HepG2 (cell line): ENCODE data around the gene ARFGAP1. TPM values are rescaled to one million over a fixed set of nuclear protein-coding genes. Genes with fewer than 3 reads are reported as not detected.

Experiments used
- ATAC-seq: fragments of 200-7000 bp; cut with Tn5 transposase; 3 replicates; pipeline ENCODE4 v1.9.1; 2020; ENCODE audit warnings: mild to moderate bottlenecking, moderate library complexity
- BruUV-seq: library from RNA; stranded (reverse); fragments of 400-500 nt; replicated peaks from 2 replicates; lab custom pipeline; 2021; lab: Mats Ljungman, UMichigan
- CTCF ChIA-PET: fragments of 300-600 bp; formaldehyde crosslinking; extraction: SDS; loops from one replicate; lab custom pipeline; 2021; ENCODE audit warnings: low total read pairs, inconsistent platforms, low intra/inter-chr PET ratio; lab: Yijun Ruan, JAX
- POLR2A ChIA-PET: fragments of 350-600 bp; sonication (Branson Sonifier 250); formaldehyde crosslinking; loops from one replicate; lab custom pipeline; 2020; ENCODE audit warnings: antibody characterized with exemption, inconsistent platforms; lab: Yijun Ruan, JAX
- DNase-seq: peaks from one replicate; pipeline ENCODE4 v3.0.0-alpha.2; 2015; ENCODE audit warnings: low spot score
- FAIRE-seq: peaks from 3 replicates; lab custom pipeline; 2011; peaks lifted over from hg19 to GRCh38; lab: Jason Lieb, UNC
- H2AFZ ChIP-seq: one replicate; pipeline ENCODE4 v1.6.1; 2011; ENCODE audit warnings: low read length, inconsistent platforms
- H3K27ac ChIP-seq: fragments of 300-600 bp; 3 replicates; pipeline ENCODE4 v1.8.0; 2011; ENCODE audit warnings: mixed run types, mild to moderate bottlenecking, mixed read lengths, low read length, inconsistent platforms; ENCODE audit not compliant: insufficient read depth; ENCODE audit errors: extremely low read length
- H3K27me3 ChIP-seq, 2 experiments: fragments of 200-600 bp in 1 of 2; 2 replicates in 1 of 2; 3 replicates in 1 of 2; pipeline versions ENCODE4 v1.6.0 to v1.8.0; 2011; ENCODE audit warnings: low read length in 2 of 2, mild to moderate bottlenecking in 2 of 2, moderate library complexity in 2 of 2, inconsistent platforms in 1 of 2; ENCODE audit not compliant: insufficient read depth in 2 of 2, control insufficient read depth in 1 of 2
- H3K36me3 ChIP-seq, 2 experiments: fragments of 200-600 bp in 1 of 2; replicated peaks in 1 of 2; 2 replicates in 1 of 2; 3 replicates in 1 of 2; pipeline versions ENCODE4 v1.5.1 to v1.8.0; 2011; ENCODE audit warnings: low read length in 2 of 2, inconsistent platforms in 1 of 2; ENCODE audit not compliant: insufficient read depth in 2 of 2, control insufficient read depth in 1 of 2
- H3K4me1 ChIP-seq: 2 replicates; pipeline ENCODE4 v1.5.1; 2012; ENCODE audit warnings: low read length, inconsistent platforms; ENCODE audit not compliant: insufficient read depth
- H3K4me2 ChIP-seq: 2 replicates; pipeline ENCODE4 v1.6.0; 2011; ENCODE audit warnings: low read depth, low read length, inconsistent platforms
- H3K4me3 ChIP-seq, 3 experiments: fragments of 200-600 bp in 1 of 3; sonication (generic), shearing (Covaris generic) in 1 of 3; replicated peaks in 1 of 3; 2 replicates each; pipeline ENCODE4 v1.5.1; 2011 to 2016; ENCODE audit warnings: low read length in 3 of 3, inconsistent platforms in 2 of 3, low read depth in 2 of 3, mild to moderate bottlenecking in 2 of 3, control low read depth in 1 of 3, mixed read lengths in 1 of 3; ENCODE audit not compliant: insufficient read depth in 1 of 3
- H3K79me2 ChIP-seq: one replicate; pipeline ENCODE4 v1.6.1; 2011; ENCODE audit warnings: low read length, inconsistent platforms; ENCODE audit not compliant: insufficient read depth
- H3K9ac ChIP-seq: 2 replicates; pipeline ENCODE4 v1.6.0; 2011; ENCODE audit warnings: mild to moderate bottlenecking, low read depth, low read length, inconsistent platforms; ENCODE audit not compliant: insufficient read depth
- H3K9me3 ChIP-seq: 2 replicates; pipeline ENCODE4 v1.5.1; 2012; ENCODE audit warnings: mild to moderate bottlenecking, low read length
- H4K20me1 ChIP-seq: 2 replicates; pipeline ENCODE4 v1.6.0; 2011; ENCODE audit warnings: inconsistent platforms, mild to moderate bottlenecking, low read length, moderate library complexity; ENCODE audit not compliant: insufficient read depth
- AHDC1 ChIP-seq: sonication (generic); formaldehyde crosslinking; IDR thresholded peaks from 2 replicates; pipeline ENCODE4 v1.5.1; 2020; ENCODE audit warnings: mild to moderate bottlenecking, missing genetic modification reagents, borderline replicate concordance
- BORCS8-MEF2B ChIP-seq: sonication (generic); formaldehyde crosslinking; IDR thresholded peaks from 2 replicates; pipeline ENCODE4 v1.8.0; 2022; ENCODE audit warnings: mild to moderate bottlenecking, missing genetic modification reagents
- KDM5B ChIP-seq: sonication (generic); formaldehyde crosslinking; IDR thresholded peaks from 2 replicates; pipeline ENCODE4 v1.4.0; 2020; ENCODE audit warnings: missing genetic modification reagents, mild to moderate bottlenecking, borderline replicate concordance
- NCOA5 ChIP-seq: sonication (generic); formaldehyde crosslinking; IDR thresholded peaks from 2 replicates; pipeline ENCODE4 v1.4.0; 2020; ENCODE audit warnings: missing genetic modification reagents
- RFXANK ChIP-seq: IDR thresholded peaks from 2 replicates; pipeline ENCODE4 v1.6.1; 2016
- ZNF207 ChIP-seq: fragments of 450-650 bp; IDR thresholded peaks from 2 replicates; pipeline ENCODE4 v1.6.1; 2016; ENCODE audit warnings: antibody characterized with exemption, borderline replicate concordance
- ZNF24 ChIP-seq: fragments of 450-650 bp; IDR thresholded peaks from 2 replicates; pipeline ENCODE4 v1.6.1; 2017; ENCODE audit warnings: antibody characterized with exemption, mild to moderate bottlenecking
- ZNF281 ChIP-seq: sonication (generic); formaldehyde crosslinking; IDR thresholded peaks from 2 replicates; pipeline ENCODE4 v1.4.0; 2020; ENCODE audit warnings: missing genetic modification reagents, borderline replicate concordance
- ZNF510 ChIP-seq: sonication (generic); formaldehyde crosslinking; IDR thresholded peaks from 2 replicates; pipeline ENCODE4 v1.4.0; 2020; ENCODE audit warnings: low read depth, mild to moderate bottlenecking, missing genetic modification reagents
- ZNF746 ChIP-seq: sonication (generic); formaldehyde crosslinking; IDR thresholded peaks from 2 replicates; pipeline ENCODE4 v1.8.0; 2022; ENCODE audit warnings: mild to moderate bottlenecking, missing genetic modification reagents
- WGBS: methylation state at CpG from one replicate; pipeline ENCODE4 v1.1.6; 2017; ENCODE audit warnings: low lambda C conversion rate; 5-methylcytosine and 5-hydroxymethylcytosine counted together
- in situ Hi-C: cut with HindIII; loops from 2 replicates; pipeline ENCODE4 v1.10.0; 2017; ENCODE audit warnings: low pct_unique_long_range_greater_than_20kb; ENCODE audit not compliant: extremely low pct_ligation_motif_present
- intact Hi-C: fragments of 100-400 bp; cut with micrococcal nuclease; formaldehyde crosslinking; loops from one replicate; pipeline ENCODE4 v1.10.0; 2022; ENCODE audit not compliant: unreplicated experiment
- polyA plus RNA-seq, 8 experiments: library from polyadenylated mRNA; depleted of rRNA in 3 of 8; stranded (reverse) in 7 of 8; unstranded in 1 of 8; fragments of >200 nt; fragmentation: Illumina TruSeq in 4 of 8; extraction: Trizol in 4 of 8; gene quantifications; 2 replicates each; pipeline versions ENCODE4 v1.2.1 to v1.2.3, GENCODE V29; 2011 to 2016; ENCODE audit warnings: low read depth in 4 of 8, missing spikeins in 1 of 8, mixed read lengths in 1 of 8; ENCODE audit not compliant: insufficient read depth in 1 of 8
- total RNA-seq, 5 experiments: library from RNA; depleted of rRNA; stranded (reverse); fragments of >200 nt; fragmentation: Illumina TruSeq; extraction: Trizol; gene quantifications; 2 replicates each; pipeline ENCODE4 v1.2.3, GENCODE V29; 2016; ENCODE audit warnings: low read depth in 1 of 5
- TF ChIP-seq, protein P1 (sequence below): sonication (generic); formaldehyde crosslinking; IDR thresholded peaks from 2 replicates; pipeline ENCODE4 v1.9.0; 2022; ENCODE audit warnings: missing genetic modification reagents, mild to moderate bottlenecking, borderline replicate concordance
- TF ChIP-seq, protein P2 (sequence below): sonication (generic); formaldehyde crosslinking; IDR thresholded peaks from 2 replicates; pipeline ENCODE4 v1.5.0; 2020; ENCODE audit warnings: missing genetic modification reagents

Gene ARFGAP1
- total and polyA plus RNA-seq, 2 of the 13 experiments (the other 11 are each of a cell fraction or from before 2014, with no cell fraction given): 132 TPM

DNA sequence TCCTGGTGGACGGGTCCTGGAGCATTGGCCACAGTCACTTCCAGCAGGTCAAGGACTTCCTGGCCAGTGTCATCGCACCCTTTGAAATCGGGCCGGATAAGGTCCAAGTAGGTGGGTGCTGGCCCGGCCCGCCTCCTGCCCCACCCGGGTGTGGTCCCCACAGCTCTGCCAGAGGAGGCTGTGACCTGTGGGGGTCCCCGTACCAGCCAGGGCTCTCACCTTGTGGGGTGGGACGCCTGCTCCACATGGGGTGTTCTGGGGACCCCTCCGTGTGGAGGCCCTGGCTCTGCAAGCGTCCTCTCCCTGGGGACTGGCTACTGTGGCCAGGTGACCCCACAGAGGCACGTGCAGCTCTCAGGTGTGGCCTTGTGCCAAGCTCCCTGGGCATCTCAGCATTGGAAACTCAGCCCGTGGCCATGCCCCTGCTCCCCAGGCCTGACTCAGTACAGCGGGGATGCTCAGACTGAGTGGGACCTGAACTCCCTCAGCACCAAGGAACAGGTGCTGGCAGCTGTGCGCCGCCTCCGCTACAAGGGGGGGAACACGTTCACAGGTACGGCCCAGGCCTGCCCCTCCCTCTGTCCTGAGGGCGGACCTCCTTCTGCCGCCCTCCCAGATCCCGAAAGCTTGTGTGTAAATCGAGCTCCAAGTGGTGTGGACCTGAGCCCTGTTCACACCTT, 35.1 kb downstream of the ARFGAP1 start:
- intact Hi-C loops: no loop called here
- no peak for FAIRE-seq
- Histone ChIP-seq H3K9ac (no peak overlapping the region), H3K9me3 (no peaks in the 10 kb centered on the region), H3K4me1 (no peaks in the 10 kb centered on the region), H3K79me2 (no peaks in the 10 kb centered on the region), H3K27ac (no peak overlapping the region), H4K20me1 (peaks cover 14% of the 10 kb centered on the region; the same call in 1 of the 2 replicates), H3K36me3 (no peaks in the 10 kb centered on the region), H2AFZ (no peak overlapping the region), H3K4me2 (no peak overlapping the region), H3K27me3 (peaks cover 24 to 66% of the 10 kb centered on the region in 2 experiments), H3K4me3 (no peak overlapping the region)
- WGBS: 22% methylated on average over 18 of the region's 23 CpGs
- in situ Hi-C loops: loop anchor here (5.0 kb wide), 1 partner anchor 75 kb away; no protein-coding TSS in a partner anchor
- ChIA-PET CTCF (interaction anchor here (2.0 kb wide), 1 partner anchor 74 kb away, joined by 6 read pairs; no protein-coding TSS in a partner anchor), POLR2A (no interaction called here)
- DNase-seq: no peak
- no peak for ATAC-seq
- BruUV-seq: no TSS peak
- TF ChIP-seq ZNF24: no peak
- no peak for TF ChIP-seq ZNF207
- TF ChIP-seq, protein P1, sequence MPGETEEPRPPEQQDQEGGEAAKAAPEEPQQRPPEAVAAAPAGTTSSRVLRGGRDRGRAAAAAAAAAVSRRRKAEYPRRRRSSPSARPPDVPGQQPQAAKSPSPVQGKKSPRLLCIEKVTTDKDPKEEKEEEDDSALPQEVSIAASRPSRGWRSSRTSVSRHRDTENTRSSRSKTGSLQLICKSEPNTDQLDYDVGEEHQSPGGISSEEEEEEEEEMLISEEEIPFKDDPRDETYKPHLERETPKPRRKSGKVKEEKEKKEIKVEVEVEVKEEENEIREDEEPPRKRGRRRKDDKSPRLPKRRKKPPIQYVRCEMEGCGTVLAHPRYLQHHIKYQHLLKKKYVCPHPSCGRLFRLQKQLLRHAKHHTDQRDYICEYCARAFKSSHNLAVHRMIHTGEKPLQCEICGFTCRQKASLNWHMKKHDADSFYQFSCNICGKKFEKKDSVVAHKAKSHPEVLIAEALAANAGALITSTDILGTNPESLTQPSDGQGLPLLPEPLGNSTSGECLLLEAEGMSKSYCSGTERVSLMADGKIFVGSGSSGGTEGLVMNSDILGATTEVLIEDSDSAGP (CRISPR knock-in tag): 0 out of 2 replicates have a peak, but pooled peaks have one; percentile 27
- TF ChIP-seq ZNF510: no peak
- no peak for TF ChIP-seq RFXANK (CRISPR knock-in tag)
- no peak for TF ChIP-seq ZNF746 (CRISPR knock-in tag)
- TF ChIP-seq ZNF281 (CRISPR knock-in tag): no peak
- TF ChIP-seq, protein P2, sequence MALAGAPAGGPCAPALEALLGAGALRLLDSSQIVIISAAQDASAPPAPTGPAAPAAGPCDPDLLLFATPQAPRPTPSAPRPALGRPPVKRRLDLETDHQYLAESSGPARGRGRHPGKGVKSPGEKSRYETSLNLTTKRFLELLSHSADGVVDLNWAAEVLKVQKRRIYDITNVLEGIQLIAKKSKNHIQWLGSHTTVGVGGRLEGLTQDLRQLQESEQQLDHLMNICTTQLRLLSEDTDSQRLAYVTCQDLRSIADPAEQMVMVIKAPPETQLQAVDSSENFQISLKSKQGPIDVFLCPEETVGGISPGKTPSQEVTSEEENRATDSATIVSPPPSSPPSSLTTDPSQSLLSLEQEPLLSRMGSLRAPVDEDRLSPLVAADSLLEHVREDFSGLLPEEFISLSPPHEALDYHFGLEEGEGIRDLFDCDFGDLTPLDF (CRISPR knock-in tag): no peak
- TF ChIP-seq KDM5B: 0 out of 2 replicates have a peak, but pooled peaks have one; percentile 14
- no peak for TF ChIP-seq NCOA5
- no peak for TF ChIP-seq BORCS8-MEF2B
- no peak for TF ChIP-seq AHDC1 (CRISPR knock-in tag)
